NCI-H510A (cell line): ENCODE data around the gene NLRX1.
"Not testable (repeated sequence)": the region's sequence is repeated elsewhere in the genome, so short reads cannot be mapped to it uniquely, and the experiment has no call there.

ENCODE experiments used
- DNase-seq: peaks from one replicate; lab custom pipeline; 2025; lab: John Stamatoyannopoulos, UW

Gene NLRX1, protein sequence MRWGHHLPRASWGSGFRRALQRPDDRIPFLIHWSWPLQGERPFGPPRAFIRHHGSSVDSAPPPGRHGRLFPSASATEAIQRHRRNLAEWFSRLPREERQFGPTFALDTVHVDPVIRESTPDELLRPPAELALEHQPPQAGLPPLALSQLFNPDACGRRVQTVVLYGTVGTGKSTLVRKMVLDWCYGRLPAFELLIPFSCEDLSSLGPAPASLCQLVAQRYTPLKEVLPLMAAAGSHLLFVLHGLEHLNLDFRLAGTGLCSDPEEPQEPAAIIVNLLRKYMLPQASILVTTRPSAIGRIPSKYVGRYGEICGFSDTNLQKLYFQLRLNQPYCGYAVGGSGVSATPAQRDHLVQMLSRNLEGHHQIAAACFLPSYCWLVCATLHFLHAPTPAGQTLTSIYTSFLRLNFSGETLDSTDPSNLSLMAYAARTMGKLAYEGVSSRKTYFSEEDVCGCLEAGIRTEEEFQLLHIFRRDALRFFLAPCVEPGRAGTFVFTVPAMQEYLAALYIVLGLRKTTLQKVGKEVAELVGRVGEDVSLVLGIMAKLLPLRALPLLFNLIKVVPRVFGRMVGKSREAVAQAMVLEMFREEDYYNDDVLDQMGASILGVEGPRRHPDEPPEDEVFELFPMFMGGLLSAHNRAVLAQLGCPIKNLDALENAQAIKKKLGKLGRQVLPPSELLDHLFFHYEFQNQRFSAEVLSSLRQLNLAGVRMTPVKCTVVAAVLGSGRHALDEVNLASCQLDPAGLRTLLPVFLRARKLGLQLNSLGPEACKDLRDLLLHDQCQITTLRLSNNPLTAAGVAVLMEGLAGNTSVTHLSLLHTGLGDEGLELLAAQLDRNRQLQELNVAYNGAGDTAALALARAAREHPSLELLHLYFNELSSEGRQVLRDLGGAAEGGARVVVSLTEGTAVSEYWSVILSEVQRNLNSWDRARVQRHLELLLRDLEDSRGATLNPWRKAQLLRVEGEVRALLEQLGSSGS

DNA sequence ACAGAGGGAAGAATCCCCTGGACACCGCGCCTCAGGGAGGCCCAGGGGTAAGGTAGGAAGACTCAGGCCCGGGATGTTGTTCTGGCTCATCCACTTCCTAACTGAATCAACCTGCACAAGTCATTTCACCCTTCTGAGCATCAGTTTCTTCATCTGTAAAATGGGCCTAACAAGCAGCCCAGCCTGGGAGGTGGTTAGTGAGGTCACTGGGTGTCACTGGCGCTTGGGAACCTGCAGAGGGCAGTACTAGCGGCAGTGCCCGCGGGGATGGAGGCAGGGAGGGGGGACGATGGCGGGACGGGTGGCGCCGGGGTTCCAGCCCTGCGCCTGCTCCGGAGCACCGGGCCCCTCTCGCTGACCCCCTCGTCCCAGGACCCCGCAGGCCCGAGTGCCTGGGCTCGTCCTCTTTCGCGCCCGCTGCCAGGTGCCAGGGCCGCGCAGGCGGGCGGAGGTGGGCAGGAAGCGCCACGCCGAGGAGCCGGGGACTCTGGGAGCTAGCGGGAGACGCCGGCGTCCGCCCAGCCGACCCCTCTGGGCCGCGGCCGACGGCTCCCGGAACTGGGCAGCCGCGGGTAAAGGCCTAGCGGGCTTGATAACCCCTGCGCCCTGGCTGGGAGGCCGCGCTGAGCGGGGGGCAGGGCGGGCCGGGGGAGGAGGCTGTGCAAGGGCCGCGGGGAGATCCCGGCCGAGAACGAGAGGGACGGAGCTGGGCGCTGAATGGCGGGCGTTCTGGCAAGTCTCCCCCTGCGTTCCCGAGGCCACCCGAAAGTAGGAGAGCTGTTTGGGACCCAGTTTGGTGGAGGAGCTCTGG, at the start of gene NLRX1:
Gene NLRX1 (plus strand): TSS at position 255 of the 811 bp plus-strand sequence. CDS start 2,679 bp downstream, outside the sequence.
- DNase-seq = peak; percentile 58

- no peak for DNase-seq
Measured at GRCh38 chr11:119118946-119119345, 49.6 kb upstream of the NLRX1 start.

- DNase-seq = no peak
Measured at GRCh38 chr11:119120639-119121007, 47.9 kb upstream of the NLRX1 start.

GRCh38 chr11:119121008-119121810, 47.3 kb upstream of the NLRX1 start, which contains the start of gene HINFP:
Gene HINFP, plus strand, starts transcription at chr11:119121580. Its CDS starts 5,365 bp downstream, at chr11:119126945.
- DNase-seq = peak; percentile 98

DNA sequence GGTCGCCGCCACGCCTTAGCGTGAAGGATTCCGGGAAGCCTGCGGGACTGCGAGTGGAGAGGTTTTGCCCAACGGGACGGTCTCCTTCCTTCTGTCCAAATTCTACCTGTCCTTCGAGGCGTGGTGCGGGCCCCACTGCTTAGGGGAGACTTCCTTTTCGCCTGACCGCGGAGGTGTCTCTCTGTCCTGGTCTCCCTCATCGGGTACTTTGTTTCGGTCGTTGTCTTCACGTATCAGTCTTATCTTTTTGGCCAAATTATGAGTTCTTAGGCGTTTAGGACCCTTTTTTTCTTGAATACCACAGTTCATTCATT, 46.8 kb upstream of the NLRX1 start:
- no peak for DNase-seq

GRCh38 chr11:119125821-119126220, 42.7 kb upstream of the NLRX1 start:
- DNase-seq = no peak

DNA sequence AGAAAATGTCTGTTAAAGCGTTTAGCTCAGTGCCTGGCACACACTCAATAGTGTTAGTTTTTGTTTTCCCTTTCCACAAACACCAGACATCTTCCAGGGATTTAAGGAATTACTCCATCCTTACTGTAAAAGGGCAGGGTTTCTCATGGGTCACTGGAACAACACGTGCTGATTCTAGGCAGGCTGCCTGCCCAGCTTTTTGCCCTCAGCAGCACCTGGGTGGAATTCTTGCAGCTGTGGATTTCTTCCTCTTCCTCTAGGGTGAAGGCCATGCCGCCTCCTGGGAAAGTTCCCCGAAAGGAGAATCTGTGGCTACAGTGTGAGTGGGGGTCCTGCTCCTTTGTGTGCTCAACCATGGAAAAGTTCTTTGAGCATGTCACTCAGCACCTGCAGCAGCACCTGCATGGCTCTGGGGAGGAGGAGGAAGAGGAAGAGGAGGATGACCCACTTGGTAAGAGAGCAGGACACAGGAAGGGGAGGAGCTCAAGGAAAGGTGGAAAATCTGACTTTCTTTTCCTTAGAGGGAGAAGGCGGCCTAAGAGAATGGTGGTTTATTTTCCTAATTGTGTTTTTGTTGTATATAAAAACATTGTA, 41.8 kb upstream of the NLRX1 start:
- DNase-seq = no peak

DNA sequence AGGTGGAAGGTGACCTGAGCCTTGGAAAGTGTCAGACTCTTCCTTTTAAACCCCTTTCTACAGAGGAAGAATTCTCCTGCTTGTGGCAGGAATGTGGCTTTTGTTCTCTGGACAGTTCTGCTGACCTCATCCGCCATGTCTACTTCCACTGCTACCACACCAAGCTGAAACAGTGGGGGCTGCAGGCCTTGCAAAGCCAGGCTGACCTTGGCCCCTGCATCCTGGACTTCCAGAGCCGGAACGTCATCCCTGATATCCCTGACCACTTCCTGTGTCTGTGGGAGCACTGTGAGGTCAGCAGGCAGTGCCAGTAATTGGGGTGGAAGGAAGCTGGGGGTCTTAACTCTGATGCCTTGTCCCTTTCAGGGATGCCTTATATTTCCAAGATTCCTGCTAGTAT, 37.9 kb upstream of the NLRX1 start:
- DNase-seq = no peak

- no peak for DNase-seq
Measured at GRCh38 chr11:119134389-119134978, 34.0 kb upstream of the NLRX1 start.

DNA sequence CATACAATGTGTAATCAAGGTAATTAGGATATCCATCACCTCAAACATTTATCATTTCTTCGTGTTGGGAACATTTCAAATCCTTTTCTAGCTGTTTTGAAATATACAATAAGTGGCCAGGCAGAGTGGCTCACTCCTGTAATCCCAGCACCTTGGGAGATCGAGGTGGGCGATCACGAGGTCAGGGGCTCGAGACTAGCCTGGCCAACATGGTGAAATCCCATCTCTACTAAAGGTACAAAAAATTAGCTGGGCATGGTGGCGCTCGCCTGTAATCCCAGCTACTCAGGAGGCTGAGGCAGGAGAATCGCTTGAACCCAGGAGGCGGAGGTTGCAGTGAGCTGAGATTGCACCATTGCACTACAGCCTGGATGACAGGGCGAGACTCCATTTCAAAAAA, 29.2 kb upstream of the NLRX1 start:
- not testable (repeated sequence) for DNase-seq

GRCh38 chr11:119144825-119145486, 23.6 kb upstream of the NLRX1 start:
- DNase-seq = peak; percentile 44

- no peak for DNase-seq
Measured at GRCh38 chr11:119145551-119145950, 23.0 kb upstream of the NLRX1 start.

DNA sequence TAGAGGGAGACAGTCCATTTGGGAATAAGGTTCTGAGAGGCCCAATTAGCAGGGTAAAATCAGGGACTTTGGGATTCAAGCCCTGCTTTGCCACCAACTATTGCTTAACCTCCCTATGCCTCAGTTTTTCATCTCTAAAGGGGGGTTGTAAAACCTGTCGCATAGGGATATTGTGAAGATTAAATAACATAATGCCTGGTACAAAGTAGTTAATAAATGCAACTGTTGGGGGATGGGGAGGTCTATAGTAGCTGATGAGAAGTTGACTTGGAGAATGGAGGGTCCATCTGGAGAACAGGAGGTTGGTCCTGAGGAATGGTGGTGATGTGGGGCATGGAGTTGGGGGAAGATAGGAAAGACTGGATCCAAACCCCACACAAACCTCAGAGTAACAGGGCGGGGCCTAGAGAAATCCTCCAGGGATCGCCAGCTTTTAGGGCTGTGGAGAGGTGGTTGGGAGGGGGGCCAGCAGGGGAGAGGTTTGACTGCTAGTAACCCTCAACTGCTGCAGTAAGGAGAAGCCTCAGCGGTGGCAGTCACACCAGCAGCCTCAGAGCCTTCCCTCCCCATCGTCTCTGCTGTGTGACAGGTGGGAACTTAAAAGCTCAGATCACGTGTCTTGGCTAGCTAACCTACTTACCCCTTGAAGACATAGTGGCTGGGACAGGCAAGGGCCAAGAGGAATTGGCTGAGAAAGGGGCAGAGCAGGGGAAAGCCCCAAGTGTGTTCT, 20.8 kb upstream of the NLRX1 start:
- DNase-seq = no peak

GRCh38 chr11:119148720-119149017, 19.9 kb upstream of the NLRX1 start:
- DNase-seq = no peak

DNA sequence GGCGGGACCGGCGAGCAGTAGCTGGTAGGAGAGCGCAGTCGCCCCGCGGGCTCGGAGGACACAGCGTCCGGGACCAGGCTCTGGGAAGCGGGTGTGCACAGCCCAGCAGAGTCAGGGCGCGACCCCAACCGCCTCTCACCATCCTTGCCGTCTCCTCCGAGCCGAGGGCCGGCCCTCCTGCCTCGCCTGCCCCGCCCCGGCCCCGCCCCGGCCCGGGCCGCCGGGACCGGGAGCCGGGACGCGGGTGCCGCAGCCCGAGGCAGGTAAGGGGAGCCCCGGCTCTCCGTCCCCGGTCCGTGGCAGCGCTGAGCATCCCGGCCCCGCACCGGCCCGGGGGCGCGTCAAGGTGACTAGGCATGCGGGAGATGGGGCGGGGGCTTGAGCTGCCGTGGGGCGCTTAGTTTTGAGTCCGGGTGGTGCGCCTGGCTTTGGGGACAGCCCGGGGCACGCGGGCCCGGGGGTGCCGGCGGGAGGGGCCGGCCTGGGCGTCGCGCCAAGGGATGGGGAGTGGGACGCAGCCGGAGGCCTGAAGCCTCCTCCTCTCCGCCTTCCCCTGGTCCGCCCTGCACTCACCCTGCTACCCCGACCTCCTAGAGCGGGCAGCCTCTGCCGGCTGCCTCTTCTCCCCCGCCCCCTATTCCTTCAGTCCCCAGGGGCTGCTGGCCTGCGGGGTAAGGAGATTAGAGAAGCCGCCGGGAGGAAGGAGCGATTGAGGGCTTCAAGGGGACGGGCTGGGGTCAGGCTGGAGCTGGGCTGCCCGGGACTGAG, 19.3 kb upstream of the NLRX1 start, which contains the start of gene ABCG4:
Gene ABCG4 (plus strand): TSS at position 35 of the 768 bp plus-strand sequence. CDS start 914 bp downstream, outside the sequence.
- no peak for DNase-seq

GRCh38 chr11:119149786-119150275, 18.7 kb upstream of the NLRX1 start:
- DNase-seq = no peak

DNA sequence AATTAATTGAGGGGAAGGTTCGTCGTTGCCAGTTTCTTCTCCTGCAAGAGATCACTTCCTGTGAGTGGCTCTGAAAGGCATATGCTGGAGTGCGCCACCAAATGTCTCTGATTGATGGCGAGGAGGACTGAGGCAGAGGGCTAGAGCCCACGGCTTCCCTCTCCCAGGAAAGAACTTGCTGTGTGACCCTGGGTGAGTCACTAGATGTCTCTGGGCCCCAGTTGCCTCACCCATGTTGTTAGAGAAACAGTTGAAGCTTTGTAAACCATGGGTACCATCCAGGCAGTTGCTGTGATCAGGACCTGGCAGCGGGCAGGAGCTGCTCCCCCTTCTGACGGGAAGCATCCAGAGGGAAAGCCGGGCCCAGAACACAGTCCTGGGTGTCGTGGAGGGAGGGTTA, 16.5 kb upstream of the NLRX1 start:
- DNase-seq = no peak

GRCh38 chr11:119152604-119153003, 15.9 kb upstream of the NLRX1 start:
- no peak for DNase-seq
